Measurements from ENCODE around the gene NME9.

The NME9 gene

GRCh38 chr3:138297876-138298275 is 31.8 kb downstream of the NME9 start:
- H3K36me3 ChIP-seq (ENCODE audit: control insufficient read depth in 1 of 2, insufficient read depth in 2 of 2, low read depth in 1 of 2, low read length in 2 of 2) = peaks cover 23 to 59% of the 10 kb centered on the region in 2 experiments
- no CpG with 5 or more reads among the region's 1 CpG for WGBS

GRCh38 chr3:138297059-138297607 is 32.5 kb downstream of the NME9 start:
- 99% methylated on average over 4 of the region's 5 CpGs for WGBS
- Histone ChIP-seq H3K9ac (ENCODE audit: low read length) (no peak overlapping the region), H3K4me2 (ENCODE audit: low read length, poor library complexity, severe bottlenecking) (no peak overlapping the region), H3K4me1 (ENCODE audit: control insufficient read depth, insufficient read depth, low read depth, low read length) (no peaks in the 10 kb centered on the region), H3K9me3 (ENCODE audit: control insufficient read depth, low read length) (no peaks in the 10 kb centered on the region), H2BK5ac (ENCODE audit: low read depth, low read length, poor library complexity, severe bottlenecking) (no peak overlapping the region), H3K36me3 (ENCODE audit: control insufficient read depth in 1 of 2, insufficient read depth in 2 of 2, low read depth in 1 of 2, low read length in 2 of 2) (peaks cover 25 to 66% of the 10 kb centered on the region in 2 experiments), H3K27me3 (ENCODE audit: control insufficient read depth in 1 of 2, insufficient read depth in 1 of 2, low read length in 2 of 2) (no peaks in the 10 kb centered on the region), H3K27ac (ENCODE audit: low read length, poor library complexity, severe bottlenecking) (no peak overlapping the region), H2BK120ac (ENCODE audit: low read depth, low read length) (no peak overlapping the region), H3K18ac (ENCODE audit: low read depth in 1 of 2, low read length in 2 of 2) (no peak overlapping the region), H3K79me1 (replicated peaks; ENCODE audit: low read length, poor library complexity, severe bottlenecking) (no peaks in the 10 kb centered on the region), H3K4me3 (ENCODE audit: insufficient read depth in 1 of 2, low read depth in 1 of 2, low read length in 2 of 2) (no peak overlapping the region), H2BK12ac (ENCODE audit: low read length in 2 of 2) (no peak overlapping the region), H3K23ac (ENCODE audit: low read length in 2 of 2) (no peak overlapping the region), H4K91ac (ENCODE audit: low read length) (no peak overlapping the region), H2AFZ (ENCODE audit: low read depth, low read length) (no peak overlapping the region), H4K8ac (ENCODE audit: low read length) (no peak overlapping the region), H2AK5ac (ENCODE audit: low read length, severe bottlenecking) (no peak overlapping the region), H2BK15ac (ENCODE audit: low read depth, poor library complexity, severe bottlenecking) (no peak overlapping the region), H3K14ac (ENCODE audit: low read length in 2 of 2) (no peak overlapping the region), H3K4ac (ENCODE audit: low read depth in 1 of 2, low read length in 2 of 2) (no peak overlapping the region)
- no peak for DNase-seq

More at GRCh38 chr3:138297876-138298275, 31.8 kb downstream of the NME9 start:
- Histone ChIP-seq H3K18ac (ENCODE audit: low read depth in 1 of 2, low read length in 2 of 2) (no peak overlapping the region), H2BK120ac (ENCODE audit: low read depth, low read length) (no peak overlapping the region), H2AFZ (ENCODE audit: low read depth, low read length) (no peak overlapping the region), H3K9me3 (ENCODE audit: control insufficient read depth, low read length) (no peaks in the 10 kb centered on the region), H3K27me3 (ENCODE audit: control insufficient read depth in 1 of 2, insufficient read depth in 1 of 2, low read length in 2 of 2) (no peaks in the 10 kb centered on the region), H3K14ac (ENCODE audit: low read length in 2 of 2) (no peak overlapping the region), H2BK15ac (ENCODE audit: low read depth, poor library complexity, severe bottlenecking) (no peak overlapping the region), H2BK5ac (ENCODE audit: low read depth, low read length, poor library complexity, severe bottlenecking) (no peak overlapping the region), H3K4me1 (ENCODE audit: control insufficient read depth, insufficient read depth, low read depth, low read length) (no peaks in the 10 kb centered on the region), H3K23ac (ENCODE audit: low read length in 2 of 2) (no peak overlapping the region), H3K4me2 (ENCODE audit: low read length, poor library complexity, severe bottlenecking) (no peak overlapping the region), H3K4ac (ENCODE audit: low read depth in 1 of 2, low read length in 2 of 2) (no peak overlapping the region), H3K27ac (ENCODE audit: low read length, poor library complexity, severe bottlenecking) (no peak overlapping the region), H3K4me3 (ENCODE audit: insufficient read depth in 1 of 2, low read depth in 1 of 2, low read length in 2 of 2) (no peak overlapping the region), H2AK5ac (ENCODE audit: low read length, severe bottlenecking) (no peak overlapping the region), H2BK12ac (ENCODE audit: low read length in 2 of 2) (no peak overlapping the region), H4K91ac (ENCODE audit: low read length) (no peak overlapping the region), H3K79me1 (replicated peaks; ENCODE audit: low read length, poor library complexity, severe bottlenecking) (no peaks in the 10 kb centered on the region), H4K8ac (ENCODE audit: low read length) (no peak overlapping the region), H3K9ac (ENCODE audit: low read length) (no peak overlapping the region)
- no peak for DNase-seq

- H2BK120ac ChIP-seq (ENCODE audit: low read depth, low read length) = no peak overlapping the region
Measured at GRCh38 chr3:138296639-138297038, 33.0 kb downstream of the NME9 start.

GRCh38 chr3:138289701-138290100 is 40.0 kb downstream of the NME9 start:
- no peak overlapping the region for H2AFZ ChIP-seq (ENCODE audit: low read depth, low read length)
- WGBS = 98% methylated on average over 3 of the region's 3 CpGs

More at GRCh38 chr3:138296639-138297038, 33.0 kb downstream of the NME9 start:
- Histone ChIP-seq H2BK15ac (ENCODE audit: low read depth, poor library complexity, severe bottlenecking) (no peak overlapping the region), H3K23ac (ENCODE audit: low read length in 2 of 2) (no peak overlapping the region), H3K14ac (ENCODE audit: low read length in 2 of 2) (no peak overlapping the region), H3K79me1 (replicated peaks; ENCODE audit: low read length, poor library complexity, severe bottlenecking) (no peaks in the 10 kb centered on the region), H3K27me3 (ENCODE audit: control insufficient read depth in 1 of 2, insufficient read depth in 1 of 2, low read length in 2 of 2) (no peaks in the 10 kb centered on the region), H3K9me3 (ENCODE audit: control insufficient read depth, low read length) (no peaks in the 10 kb centered on the region), H4K8ac (ENCODE audit: low read length) (no peak overlapping the region), H3K4ac (ENCODE audit: low read depth in 1 of 2, low read length in 2 of 2) (no peak overlapping the region), H3K9ac (ENCODE audit: low read length) (no peak overlapping the region), H2AFZ (ENCODE audit: low read depth, low read length) (no peak overlapping the region), H3K27ac (ENCODE audit: low read length, poor library complexity, severe bottlenecking) (no peak overlapping the region), H2BK12ac (ENCODE audit: low read length in 2 of 2) (no peak overlapping the region), H3K18ac (ENCODE audit: low read depth in 1 of 2, low read length in 2 of 2) (no peak overlapping the region), H3K4me2 (ENCODE audit: low read length, poor library complexity, severe bottlenecking) (no peak overlapping the region), H3K4me3 (ENCODE audit: insufficient read depth in 1 of 2, low read depth in 1 of 2, low read length in 2 of 2) (no peak overlapping the region), H3K4me1 (ENCODE audit: control insufficient read depth, insufficient read depth, low read depth, low read length) (no peaks in the 10 kb centered on the region), H4K91ac (ENCODE audit: low read length) (no peak overlapping the region), H2AK5ac (ENCODE audit: low read length, severe bottlenecking) (no peak overlapping the region), H3K36me3 (ENCODE audit: control insufficient read depth in 1 of 2, insufficient read depth in 2 of 2, low read depth in 1 of 2, low read length in 2 of 2) (peaks cover 25 to 68% of the 10 kb centered on the region in 2 experiments), H2BK5ac (ENCODE audit: low read depth, low read length, poor library complexity, severe bottlenecking) (no peak overlapping the region)
- no peak for DNase-seq
- WGBS = 100% methylated on average over 1 of the region's 1 CpG

More at GRCh38 chr3:138289701-138290100, 40.0 kb downstream of the NME9 start:
- Histone ChIP-seq H3K4ac (ENCODE audit: low read depth in 1 of 2, low read length in 2 of 2) (no peak overlapping the region), H3K9ac (ENCODE audit: low read length) (no peak overlapping the region), H2BK5ac (ENCODE audit: low read depth, low read length, poor library complexity, severe bottlenecking) (no peak overlapping the region), H4K8ac (ENCODE audit: low read length) (no peak overlapping the region), H3K36me3 (ENCODE audit: control insufficient read depth in 1 of 2, insufficient read depth in 2 of 2, low read depth in 1 of 2, low read length in 2 of 2) (peaks cover 20 to 92% of the 10 kb centered on the region in 2 experiments), H2AK5ac (ENCODE audit: low read length, severe bottlenecking) (no peak overlapping the region), H2BK12ac (ENCODE audit: low read length in 2 of 2) (no peak overlapping the region), H3K27ac (ENCODE audit: low read length, poor library complexity, severe bottlenecking) (no peak overlapping the region), H2BK15ac (ENCODE audit: low read depth, poor library complexity, severe bottlenecking) (no peak overlapping the region), H3K9me3 (ENCODE audit: control insufficient read depth, low read length) (no peaks in the 10 kb centered on the region), H3K4me3 (ENCODE audit: insufficient read depth in 1 of 2, low read depth in 1 of 2, low read length in 2 of 2) (no peak overlapping the region), H3K79me1 (replicated peaks; ENCODE audit: low read length, poor library complexity, severe bottlenecking) (peaks cover 2% of the 10 kb centered on the region), H3K23ac (ENCODE audit: low read length in 2 of 2) (no peak overlapping the region), H3K4me2 (ENCODE audit: low read length, poor library complexity, severe bottlenecking) (no peak overlapping the region), H2BK120ac (ENCODE audit: low read depth, low read length) (no peak overlapping the region), H3K4me1 (ENCODE audit: control insufficient read depth, insufficient read depth, low read depth, low read length) (no peaks in the 10 kb centered on the region), H4K91ac (ENCODE audit: low read length) (no peak overlapping the region), H3K14ac (ENCODE audit: low read length in 2 of 2) (no peak overlapping the region), H3K27me3 (ENCODE audit: control insufficient read depth in 1 of 2, insufficient read depth in 1 of 2, low read length in 2 of 2) (no peaks in the 10 kb centered on the region), H3K18ac (ENCODE audit: low read depth in 1 of 2, low read length in 2 of 2) (no peak overlapping the region)
- no peak for DNase-seq
